A549 (cell line): ENCODE measurements around the gene KCNMA1. TPM values are rescaled to one million over a fixed set of nuclear protein-coding genes. Genes with fewer than 3 reads are reported as not detected.
A peak's percentile ranks its signal among the peaks of the same experiment; 100 is the strongest.

Source experiments
- ATAC-seq, 2 experiments: fragments of 200-7000 bp in 1 of 2; fragments of >200 bp in 1 of 2; cut with Nextera tagmentation in 1 of 2; cut with Tn5 transposase in 1 of 2; 3 replicates each; pipeline versions ENCODE4 v1.8.0 to v1.9.1; 2018 to 2020; ENCODE audit warnings: mild to moderate bottlenecking in 1 of 2, moderate library complexity in 1 of 2
- CTCF ChIA-PET: fragments of 300-600 bp; sonication (Branson Sonifier 250); formaldehyde crosslinking; extraction: SDS; loops from one replicate; lab custom pipeline; 2021; ENCODE audit warnings: antibody characterized with exemption, inconsistent platforms; lab: Yijun Ruan, JAX
- POLR2A ChIA-PET: fragments of 350-600 bp; formaldehyde crosslinking; extraction: SDS; loops from one replicate; lab custom pipeline; 2021; ENCODE audit warnings: antibody characterized with exemption, inconsistent platforms; lab: Yijun Ruan, JAX
- DNase-seq, 2 experiments: peaks; one replicate each; pipeline versions ENCODE4 v3.0.0 to v3.0.0-alpha.2; 2011 to 2016; ENCODE audit warnings: low read depth in 1 of 2, low spot score in 1 of 2
- FAIRE-seq: peaks from 2 replicates; lab custom pipeline; 2011; peaks lifted over from hg19 to GRCh38; lab: Jason Lieb, UNC
- H3K27ac ChIP-seq, 2 experiments: fragments of >200 bp; sonication (Bioruptor Twin); formaldehyde crosslinking; 3 replicates each; pipeline ENCODE4 v1.5.1; 2016 to 2017
- H3K4me1 ChIP-seq: fragments of >200 bp; sonication (Bioruptor Twin); formaldehyde crosslinking; 3 replicates; pipeline ENCODE4 v1.6.1; 2016
- H3K4me2 ChIP-seq: fragments of >200 bp; sonication (Bioruptor Twin); formaldehyde crosslinking; 3 replicates; pipeline ENCODE4 v1.6.1; 2016
- H3K4me3 ChIP-seq: fragments of >200 bp; sonication (Bioruptor Twin); formaldehyde crosslinking; 3 replicates; pipeline ENCODE4 v1.5.1; 2016
- H3K9me3 ChIP-seq: fragments of >200 bp; sonication (Bioruptor Twin); formaldehyde crosslinking; 3 replicates; pipeline ENCODE4 v1.6.1; 2016
- CBX2 ChIP-seq: fragments of 200-600 bp; sonication (generic); IDR thresholded peaks from 2 replicates; pipeline ENCODE4 v1.6.1; 2016; ENCODE audit warnings: low read depth, mild to moderate bottlenecking, borderline replicate concordance
- CHD4 ChIP-seq: fragments of 200-600 bp; sonication (generic); IDR thresholded peaks from 2 replicates; pipeline ENCODE4 v1.6.1; 2016; ENCODE audit warnings: antibody characterized with exemption, mild to moderate bottlenecking, borderline replicate concordance
- CTCF ChIP-seq: fragments of >200 bp; sonication (Bioruptor Twin); formaldehyde crosslinking; IDR thresholded peaks from 3 replicates; pipeline ENCODE4 v1.5.1; 2016
- EHF ChIP-seq: fragments of 250-450 bp; sonication (Bioruptor Pico); IDR thresholded peaks from 2 replicates; pipeline ENCODE4 v1.5.0; 2020; ENCODE audit warnings: mild to moderate bottlenecking
- FOSL2 ChIP-seq, 2 experiments: fragments of 450-650 bp in 1 of 2; fragments of >200 bp in 1 of 2; sonication (Bioruptor Twin) in 1 of 2; formaldehyde crosslinking; IDR thresholded peaks; 2 replicates each; pipeline versions ENCODE4 v1.5.0 to v1.6.1; 2016 to 2020; ENCODE audit warnings: mild to moderate bottlenecking in 1 of 2, moderate library complexity in 1 of 2
- FOXS1 ChIP-seq: fragments of 250-450 bp; sonication (Bioruptor Pico); IDR thresholded peaks from 2 replicates; pipeline ENCODE4 v1.5.0; 2020; ENCODE audit warnings: mild to moderate bottlenecking, moderate library complexity
- HDAC2 ChIP-seq: fragments of 200-600 bp; sonication (generic); IDR thresholded peaks from 2 replicates; pipeline ENCODE4 v1.6.1; 2016
- HEYL ChIP-seq: fragments of 250-450 bp; sonication (Bioruptor Pico); IDR thresholded peaks from 2 replicates; pipeline ENCODE4 v1.8.0; 2021; ENCODE audit warnings: mild to moderate bottlenecking, moderate library complexity
- HOXA7 ChIP-seq: fragments of 250-450 bp; sonication (Bioruptor Pico); IDR thresholded peaks from 2 replicates; pipeline ENCODE4 v1.5.0; 2020; ENCODE audit warnings: mild to moderate bottlenecking, moderate library complexity
- HOXB13 ChIP-seq: fragments of 250-450 bp; sonication (Bioruptor Pico); IDR thresholded peaks from 2 replicates; pipeline ENCODE4 v1.5.0; 2020; ENCODE audit warnings: low read depth, mild to moderate bottlenecking, moderate library complexity
- HOXB5 ChIP-seq: fragments of 250-450 bp; sonication (Bioruptor Pico); IDR thresholded peaks from 2 replicates; pipeline ENCODE4 v1.5.0; 2020; ENCODE audit warnings: mild to moderate bottlenecking, moderate library complexity
- JUN ChIP-seq, 2 experiments: fragments of >200 bp; sonication (Bioruptor Twin); formaldehyde crosslinking; IDR thresholded peaks; 2 replicates in 1 of 2; 3 replicates in 1 of 2; pipeline ENCODE4 v1.6.1; 2016 to 2017
- MAFK ChIP-seq: fragments of 450-650 bp; IDR thresholded peaks from 2 replicates; pipeline ENCODE4 v1.6.1; 2014; ENCODE audit not compliant: partially characterized antibody
- MYC ChIP-seq: IDR thresholded peaks from 2 replicates; pipeline ENCODE4 v1.6.1; 2012; ENCODE audit warnings: mild to moderate bottlenecking, inconsistent platforms, low read length, improper control_type of control experiment, borderline replicate concordance
- NFE2L2 ChIP-seq: fragments of 150-350 bp; conservative IDR thresholded peaks from 2 replicates; pipeline ENCODE4 v1.6.1; 2014; ENCODE audit warnings: low read length
- NPAS2 ChIP-seq: fragments of 250-450 bp; sonication (Bioruptor Pico); IDR thresholded peaks from 2 replicates; pipeline ENCODE4 v1.8.0; 2022; ENCODE audit warnings: mild to moderate bottlenecking, moderate library complexity, borderline replicate concordance
- PBX3 ChIP-seq: IDR thresholded peaks from 2 replicates; pipeline ENCODE4 v1.6.1; 2012
- POLR2AphosphoS2 ChIP-seq: conservative IDR thresholded peaks from 2 replicates; pipeline ENCODE4 v1.6.1; 2012; ENCODE audit warnings: low read length, improper control_type of control experiment, inconsistent platforms
- RAD21 ChIP-seq, 2 experiments: fragments of >200 bp in 1 of 2; sonication (Bioruptor Twin) in 1 of 2; formaldehyde crosslinking in 1 of 2; IDR thresholded peaks in 1 of 2; conservative IDR thresholded peaks in 1 of 2; 2 replicates in 1 of 2; 3 replicates in 1 of 2; pipeline ENCODE4 v1.6.1; 2012 to 2018; ENCODE audit warnings: inconsistent platforms in 1 of 2
- RFX5 ChIP-seq: fragments of 450-650 bp; IDR thresholded peaks from 2 replicates; pipeline ENCODE4 v1.7.1; 2014; ENCODE audit warnings: antibody characterized with exemption, mild to moderate bottlenecking, moderate library complexity
- RNF2 ChIP-seq: fragments of 200-600 bp; sonication (generic); IDR thresholded peaks from 2 replicates; pipeline ENCODE4 v1.6.1; 2016; ENCODE audit warnings: low read depth, mild to moderate bottlenecking, antibody characterized with exemption, moderate library complexity, borderline replicate concordance
- SMC3 ChIP-seq: fragments of >200 bp; sonication (Bioruptor Twin); formaldehyde crosslinking; IDR thresholded peaks from 3 replicates; pipeline ENCODE4 v1.6.1; 2018; ENCODE audit warnings: inconsistent platforms
- ZC3H11A ChIP-seq: fragments of 450-650 bp; IDR thresholded peaks from 2 replicates; pipeline ENCODE4 v1.6.1; 2014; ENCODE audit warnings: antibody characterized with exemption, mild to moderate bottlenecking
- WGBS: methylation state at CpG from one replicate; pipeline ENCODE4 v1.1.6; 2017; ENCODE audit errors: missing lambda C conversion rate; 5-methylcytosine and 5-hydroxymethylcytosine counted together
- polyA plus RNA-seq, 4 experiments: library from polyadenylated mRNA; depleted of rRNA in 3 of 4; stranded (reverse); fragments of >200 nt; fragmentation: RNase III in 1 of 4; extraction: RNeasy Plus Mini Kit Qiagen cat#74134 plus additional on column Dnase treatment in 1 of 4; gene quantifications; 2 replicates in 3 of 4; 3 replicates in 1 of 4; pipeline ENCODE4 v1.2.3, GENCODE V29; 2011 to 2017
- TF ChIP-seq, protein P1 (sequence below): fragments of 250-450 bp; sonication (Bioruptor Pico); IDR thresholded peaks from 2 replicates; pipeline ENCODE4 v1.5.0; 2021; ENCODE audit warnings: mild to moderate bottlenecking, moderate library complexity, borderline replicate concordance
- TF ChIP-seq, protein P2 (sequence below): fragments of 250-450 bp; sonication (Bioruptor Pico); IDR thresholded peaks from 2 replicates; pipeline ENCODE4 v1.5.0; 2020; ENCODE audit warnings: low read depth, mild to moderate bottlenecking, moderate library complexity

Gene KCNMA1
- polyA plus RNA-seq, 2 of the 4 experiments (the other 2 are of a cell fraction), result 14.9 to 30.6 TPM

DNA sequence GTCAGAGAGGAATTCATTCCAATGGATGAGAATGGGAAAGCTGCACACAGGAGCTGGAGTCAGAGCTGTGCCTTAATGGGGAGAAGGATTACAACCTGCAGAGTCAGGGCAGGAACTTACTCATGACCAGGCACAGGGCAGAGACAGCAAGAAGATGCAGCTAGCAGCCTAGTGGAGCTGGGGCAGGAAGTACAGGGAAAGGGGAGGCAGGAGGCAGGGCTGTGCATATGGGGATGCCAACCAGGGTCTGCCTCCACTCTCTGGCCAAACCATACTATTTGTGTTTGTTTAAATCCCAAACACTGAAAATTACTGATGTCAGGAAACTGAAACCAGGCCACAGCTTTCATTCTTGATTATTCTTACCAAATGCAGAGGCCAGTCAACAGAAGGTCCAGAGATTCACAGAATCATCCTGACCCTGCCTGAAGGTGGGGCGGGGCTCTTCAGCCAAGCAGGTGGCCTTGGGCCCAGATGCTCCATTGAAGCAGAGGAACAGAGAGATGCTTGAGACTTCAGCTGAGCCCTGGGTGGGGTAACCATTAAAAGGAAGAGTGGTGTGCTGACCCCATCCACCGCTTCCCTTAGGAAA, 461.9 kb downstream of the KCNMA1 start:
- no peak for FAIRE-seq
- TF ChIP-seq, protein P1, sequence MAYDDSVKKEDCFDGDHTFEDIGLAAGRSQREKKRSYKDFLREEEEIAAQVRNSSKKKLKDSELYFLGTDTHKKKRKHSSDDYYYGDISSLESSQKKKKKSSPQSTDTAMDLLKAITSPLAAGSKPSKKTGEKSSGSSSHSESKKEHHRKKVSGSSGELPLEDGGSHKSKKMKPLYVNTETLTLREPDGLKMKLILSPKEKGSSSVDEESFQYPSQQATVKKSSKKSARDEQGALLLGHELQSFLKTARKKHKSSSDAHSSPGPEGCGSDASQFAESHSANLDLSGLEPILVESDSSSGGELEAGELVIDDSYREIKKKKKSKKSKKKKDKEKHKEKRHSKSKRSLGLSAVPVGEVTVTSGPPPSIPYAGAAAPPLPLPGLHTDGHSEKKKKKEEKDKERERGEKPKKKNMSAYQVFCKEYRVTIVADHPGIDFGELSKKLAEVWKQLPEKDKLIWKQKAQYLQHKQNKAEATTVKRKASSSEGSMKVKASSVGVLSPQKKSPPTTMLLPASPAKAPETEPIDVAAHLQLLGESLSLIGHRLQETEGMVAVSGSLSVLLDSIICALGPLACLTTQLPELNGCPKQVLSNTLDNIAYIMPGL (CRISPR knock-in tag), result no peak
- TF ChIP-seq POLR2AphosphoS2 (no peak), NFE2L2 (no peak), EHF (CRISPR knock-in tag) (no peak), MAFK (no peak), FOXS1 (CRISPR knock-in tag) (no peak), PBX3 (no peak), JUN (IDR thresholded peaks at IDR 0.05) (no peak), HDAC2 (no peak), NPAS2 (CRISPR knock-in tag) (no peak), ZC3H11A (no peak), CHD4 (no peak), HOXA7 (no peak), HOXB13 (CRISPR knock-in tag) (no peak), MYC (no peak), FOSL2 (IDR thresholded peaks at IDR 0.05) (no peak), FOSL2 (CRISPR knock-in tag; IDR thresholded peaks at IDR 0.05) (no peak), RFX5 (no peak), HOXB5 (no peak), CBX2 (no peak)
- TF ChIP-seq, protein P2, sequence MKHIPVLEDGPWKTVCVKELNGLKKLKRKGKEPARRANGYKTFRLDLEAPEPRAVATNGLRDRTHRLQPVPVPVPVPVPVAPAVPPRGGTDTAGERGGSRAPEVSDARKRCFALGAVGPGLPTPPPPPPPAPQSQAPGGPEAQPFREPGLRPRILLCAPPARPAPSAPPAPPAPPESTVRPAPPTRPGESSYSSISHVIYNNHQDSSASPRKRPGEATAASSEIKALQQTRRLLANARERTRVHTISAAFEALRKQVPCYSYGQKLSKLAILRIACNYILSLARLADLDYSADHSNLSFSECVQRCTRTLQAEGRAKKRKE, result no peak

DNA sequence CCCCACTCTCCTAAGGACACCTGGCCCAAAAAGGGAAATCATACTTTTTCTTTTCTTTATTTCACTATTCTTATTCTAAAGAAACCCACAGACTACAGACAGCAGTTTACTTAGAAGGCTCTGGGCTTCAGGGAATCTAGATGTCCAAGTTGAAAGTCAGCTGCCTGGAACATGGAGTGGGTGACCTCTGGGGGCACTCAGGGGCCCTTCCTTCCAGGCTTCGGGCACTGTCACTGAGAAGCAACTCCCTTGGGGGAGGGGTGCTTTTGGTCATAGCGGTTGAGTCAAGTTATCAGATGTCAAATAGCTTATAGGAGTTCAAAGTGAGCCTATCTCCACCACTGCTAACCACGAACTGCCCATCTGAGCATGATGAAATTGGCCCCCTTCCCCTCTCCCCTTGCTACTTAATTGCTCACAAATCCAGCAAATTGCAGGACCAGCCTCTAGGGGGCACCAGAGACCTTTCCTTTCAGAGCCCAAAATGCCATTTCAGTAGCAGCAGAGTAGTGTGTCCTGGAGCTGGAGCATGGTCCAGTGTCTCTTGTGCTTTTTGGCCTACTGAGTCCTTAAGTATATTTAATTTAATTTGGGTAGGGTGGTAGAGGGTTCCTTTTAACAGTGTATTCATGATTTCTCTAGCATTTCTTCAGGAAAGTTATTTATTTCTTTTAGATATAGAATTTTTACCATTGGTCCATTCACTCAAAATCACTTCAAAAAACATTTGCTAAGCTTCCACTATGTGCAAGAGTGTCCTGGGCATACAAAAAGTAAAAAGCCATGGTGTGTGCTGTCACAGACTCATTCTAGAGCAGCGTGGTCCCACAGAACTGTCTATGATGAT, 463.8 kb downstream of the KCNMA1 start:
- CTCF ChIA-PET, result interaction anchor here (0.6 to 16.7 kb wide), 106 partner anchors 11 to 728 kb away, joined by 3 to 627 read pairs (median 4); partner anchors contain the start of gene KCNMA1
- H3K9me3 ChIP-seq, result no peaks in the 10 kb centered on the region
- H3K27ac ChIP-seq, result peak overlapping the region in 1 of 2 experiments; percentile 52; a peak in 2 of 6 replicates
- POLR2A ChIA-PET, result interaction anchor here (1.2 kb wide), 1 partner anchor 538 kb away, joined by 3 read pairs; no protein-coding TSS in a partner anchor
- 20% methylated on average over 4 of the region's 4 CpGs for WGBS
- DNase-seq (peak; percentile 77 to 80), ATAC-seq (peak; percentile 90 to 95), FAIRE-seq (peak; percentile 81)
- peaks cover 8% of the 10 kb centered on the region for H3K4me1 ChIP-seq
- no peak for TF ChIP-seq RNF2
- peak; percentile 96 for TF ChIP-seq RAD21 (conservative IDR thresholded peaks at IDR 0.05 in 1 of 2, IDR thresholded peaks at IDR 0.05 in 1 of 2)
- TF ChIP-seq FOSL2 (IDR thresholded peaks at IDR 0.05), result no peak
- TF ChIP-seq FOSL2 (CRISPR knock-in tag; IDR thresholded peaks at IDR 0.05), result no peak
- TF ChIP-seq SMC3, result peak; percentile 88
- peak; percentile 97 for TF ChIP-seq CTCF
- no peak for TF ChIP-seq HEYL
- no peak overlapping the region for H3K4me2 ChIP-seq
- no peak overlapping the region for H3K4me3 ChIP-seq

More for the DNA sequence above, 461.9 kb downstream of the KCNMA1 start:
- H3K27ac ChIP-seq, result peak overlapping the region in 1 of 2 experiments; percentile 21; a peak in 1 of 6 replicates
- H3K4me1 ChIP-seq, result peaks cover 13% of the 10 kb centered on the region
- no peak overlapping the region for H3K4me2 ChIP-seq
- no peak overlapping the region for H3K4me3 ChIP-seq
- ATAC-seq (no peak), DNase-seq (no peak)
- CTCF ChIA-PET, result interaction anchor here (1.2 to 16.7 kb wide), 7 partner anchors 14 to 537 kb away, joined by 3 to 627 read pairs (median 49); partner anchors contain the start of gene KCNMA1
- WGBS, result 94% methylated on average over 2 of the region's 2 CpGs
- POLR2A ChIA-PET, result no interaction called here
- H3K9me3 ChIP-seq, result no peaks in the 10 kb centered on the region
